IPS-20b (cell line): ENCODE results near the gene CFAP52.
A peak's percentile ranks its signal among the peaks of the same experiment; 100 is the strongest.
"Not testable (repeated sequence)": the region's sequence is repeated elsewhere in the genome, so short reads cannot be mapped to it uniquely, and the experiment has no call there.

ENCODE experiments used
- H3K27ac ChIP-seq: one replicate; pipeline ENCODE4 v1.5.1; 2013; ENCODE audit warnings: low read length
- H3K27me3 ChIP-seq: 2 replicates; pipeline ENCODE4 v1.6.1; 2013; ENCODE audit warnings: mild to moderate bottlenecking, low read length, inconsistent platforms; ENCODE audit not compliant: insufficient read depth
- H3K36me3 ChIP-seq: 2 replicates; pipeline ENCODE4 v1.6.1; 2013; ENCODE audit warnings: low read depth, mild to moderate bottlenecking, inconsistent platforms, low read length, moderate library complexity; ENCODE audit not compliant: insufficient read depth
- H3K4me1 ChIP-seq: 2 replicates; pipeline ENCODE4 v1.6.1; 2013; ENCODE audit warnings: mild to moderate bottlenecking, control low read depth, inconsistent platforms, low read length, moderate library complexity; ENCODE audit not compliant: insufficient read depth
- H3K4me3 ChIP-seq: 2 replicates; pipeline ENCODE4 v1.5.1; 2013; ENCODE audit warnings: mild to moderate bottlenecking, low read length, inconsistent platforms
- H3K9ac ChIP-seq: 2 replicates; pipeline ENCODE4 v1.6.1; 2013; ENCODE audit warnings: low read depth, mild to moderate bottlenecking, inconsistent platforms, low read length, moderate library complexity
- H3K9me3 ChIP-seq: 2 replicates; pipeline ENCODE4 v1.6.1; 2013; ENCODE audit warnings: mild to moderate bottlenecking, low read depth, low read length, inconsistent platforms; ENCODE audit not compliant: insufficient read depth

CFAP52 gene

GRCh38 chr17:9622961-9623360 is 46.5 kb downstream of the CFAP52 start:
- Histone ChIP-seq H3K4me1 (no peaks in the 10 kb centered on the region), H3K27ac (no peak overlapping the region), H3K4me3 (no peak overlapping the region), H3K36me3 (no peaks in the 10 kb centered on the region), H3K9ac (no peak overlapping the region), H3K27me3 (no peaks in the 10 kb centered on the region), H3K9me3 (peaks cover 20% of the 10 kb centered on the region; the same call in 1 of the 2 replicates)

GRCh38 chr17:9628509-9628908 is 52.1 kb downstream of the CFAP52 start:
- H3K4me3 ChIP-seq = no peak overlapping the region
- no peaks in the 10 kb centered on the region for H3K4me1 ChIP-seq
- no peaks in the 10 kb centered on the region for H3K27me3 ChIP-seq
- H3K9me3 ChIP-seq = peaks cover 4% of the 10 kb centered on the region; the same call in 1 of the 2 replicates
- H3K36me3 ChIP-seq = no peaks in the 10 kb centered on the region
- no peak overlapping the region for H3K27ac ChIP-seq
- H3K9ac ChIP-seq = no peak overlapping the region

- no peak overlapping the region for H3K9ac ChIP-seq
- H3K4me1 ChIP-seq = no peaks in the 10 kb centered on the region
- H3K27me3 ChIP-seq = no peaks in the 10 kb centered on the region
- no peak overlapping the region for H3K27ac ChIP-seq
- H3K9me3 ChIP-seq = no peaks in the 10 kb centered on the region
- no peak overlapping the region for H3K4me3 ChIP-seq
- H3K36me3 ChIP-seq = no peaks in the 10 kb centered on the region
Measured at GRCh38 chr17:9632741-9633140, 56.3 kb downstream of the CFAP52 start.

GRCh38 chr17:9635340-9635739 is 58.9 kb downstream of the CFAP52 start:
- Histone ChIP-seq H3K4me1 (no peaks in the 10 kb centered on the region), H3K4me3 (no peak overlapping the region), H3K36me3 (no peaks in the 10 kb centered on the region), H3K27me3 (no peaks in the 10 kb centered on the region), H3K27ac (no peak overlapping the region), H3K9me3 (no peaks in the 10 kb centered on the region), H3K9ac (no peak overlapping the region)

- Histone ChIP-seq H3K4me1 (no peaks in the 10 kb centered on the region), H3K27me3 (no peaks in the 10 kb centered on the region), H3K9me3 (no peaks in the 10 kb centered on the region), H3K4me3 (no peak overlapping the region), H3K36me3 (no peaks in the 10 kb centered on the region), H3K9ac (no peak overlapping the region), H3K27ac (no peak overlapping the region)
Measured at GRCh38 chr17:9636501-9636900, 60.1 kb downstream of the CFAP52 start.

GRCh38 chr17:9640388-9640787 is 63.9 kb downstream of the CFAP52 start:
- H3K36me3 ChIP-seq, H3K9ac ChIP-seq, H3K4me1 ChIP-seq, H3K9me3 ChIP-seq, H3K27ac ChIP-seq, H3K4me3 ChIP-seq, H3K27me3 ChIP-seq: not testable (repeated sequence)

GRCh38 chr17:9643611-9644010 is 67.2 kb downstream of the CFAP52 start:
- Histone ChIP-seq H3K27me3 (peaks cover 17% of the 10 kb centered on the region), H3K9me3 (no peaks in the 10 kb centered on the region), H3K4me1 (peaks cover 11% of the 10 kb centered on the region; the same call in 1 of the 2 replicates), H3K36me3 (no peaks in the 10 kb centered on the region), H3K27ac (no peak overlapping the region), H3K4me3 (no peak overlapping the region), H3K9ac (no peak overlapping the region)

- H3K27ac ChIP-seq = peak within 1 kb of the TSS; percentile 35
- H3K36me3 ChIP-seq = no peaks in the 10 kb centered on the region
- H3K27me3 ChIP-seq = peaks cover 17% of the 10 kb centered on the region
- H3K4me3 ChIP-seq = peak within 1 kb of the TSS; percentile 89
- no peaks in the 10 kb centered on the region for H3K9me3 ChIP-seq
- peak within 1 kb of the TSS; percentile 83 for H3K9ac ChIP-seq
- peaks cover 14% of the 10 kb centered on the region; the same call in 1 of the 2 replicates for H3K4me1 ChIP-seq
Measured at GRCh38 chr17:9644910-9645751, 68.7 kb downstream of the CFAP52 start, which contains the start of gene USP43. TSS of gene USP43 (plus strand) at chr17:9645517. CDS start at chr17:9645633, 116 bp downstream.

GRCh38 chr17:9645851-9646545 is 69.6 kb downstream of the CFAP52 start:
- no peak overlapping the region for H3K27ac ChIP-seq
- H3K4me1 ChIP-seq = peaks cover 14% of the 10 kb centered on the region; the same call in 1 of the 2 replicates
- H3K9me3 ChIP-seq = no peaks in the 10 kb centered on the region
- H3K27me3 ChIP-seq = peaks cover 17% of the 10 kb centered on the region
- H3K9ac ChIP-seq = peak overlapping the region; percentile 62; the same call in 1 of the 2 replicates
- peak overlapping the region; percentile 89 for H3K4me3 ChIP-seq
- H3K36me3 ChIP-seq = no peaks in the 10 kb centered on the region

- Histone ChIP-seq H3K27me3 (peaks cover 17% of the 10 kb centered on the region), H3K36me3 (no peaks in the 10 kb centered on the region), H3K4me1 (peaks cover 14% of the 10 kb centered on the region; the same call in 1 of the 2 replicates), H3K9me3 (no peaks in the 10 kb centered on the region), H3K27ac (no peak overlapping the region), H3K9ac (peak overlapping the region; percentile 62; the same call in 1 of the 2 replicates), H3K4me3 (peak overlapping the region; percentile 89)
Measured at GRCh38 chr17:9646546-9646885, 70.1 kb downstream of the CFAP52 start.

- Histone ChIP-seq H3K36me3 (no peaks in the 10 kb centered on the region), H3K4me1 (peaks cover 14% of the 10 kb centered on the region; the same call in 1 of the 2 replicates), H3K27ac (no peak overlapping the region), H3K4me3 (peak overlapping the region; percentile 89), H3K9ac (peak overlapping the region; percentile 62; the same call in 1 of the 2 replicates), H3K27me3 (peaks cover 17% of the 10 kb centered on the region), H3K9me3 (no peaks in the 10 kb centered on the region)
Measured at GRCh38 chr17:9647014-9647413, 70.6 kb downstream of the CFAP52 start.
